IPS-20b (cell line): ENCODE measurements around the gene DNAH17.

Experiments used
- H3K27ac ChIP-seq: one replicate; pipeline ENCODE4 v1.5.1; 2013; ENCODE audit warnings: low read length
- H3K27me3 ChIP-seq: 2 replicates; pipeline ENCODE4 v1.6.1; 2013; ENCODE audit warnings: mild to moderate bottlenecking, low read length, inconsistent platforms; ENCODE audit not compliant: insufficient read depth
- H3K36me3 ChIP-seq: 2 replicates; pipeline ENCODE4 v1.6.1; 2013; ENCODE audit warnings: low read depth, mild to moderate bottlenecking, inconsistent platforms, low read length, moderate library complexity; ENCODE audit not compliant: insufficient read depth
- H3K4me1 ChIP-seq: 2 replicates; pipeline ENCODE4 v1.6.1; 2013; ENCODE audit warnings: mild to moderate bottlenecking, control low read depth, inconsistent platforms, low read length, moderate library complexity; ENCODE audit not compliant: insufficient read depth
- H3K4me3 ChIP-seq: 2 replicates; pipeline ENCODE4 v1.5.1; 2013; ENCODE audit warnings: mild to moderate bottlenecking, low read length, inconsistent platforms
- H3K9ac ChIP-seq: 2 replicates; pipeline ENCODE4 v1.6.1; 2013; ENCODE audit warnings: low read depth, mild to moderate bottlenecking, inconsistent platforms, low read length, moderate library complexity
- H3K9me3 ChIP-seq: 2 replicates; pipeline ENCODE4 v1.6.1; 2013; ENCODE audit warnings: mild to moderate bottlenecking, low read depth, low read length, inconsistent platforms; ENCODE audit not compliant: insufficient read depth

The DNAH17 gene

DNA sequence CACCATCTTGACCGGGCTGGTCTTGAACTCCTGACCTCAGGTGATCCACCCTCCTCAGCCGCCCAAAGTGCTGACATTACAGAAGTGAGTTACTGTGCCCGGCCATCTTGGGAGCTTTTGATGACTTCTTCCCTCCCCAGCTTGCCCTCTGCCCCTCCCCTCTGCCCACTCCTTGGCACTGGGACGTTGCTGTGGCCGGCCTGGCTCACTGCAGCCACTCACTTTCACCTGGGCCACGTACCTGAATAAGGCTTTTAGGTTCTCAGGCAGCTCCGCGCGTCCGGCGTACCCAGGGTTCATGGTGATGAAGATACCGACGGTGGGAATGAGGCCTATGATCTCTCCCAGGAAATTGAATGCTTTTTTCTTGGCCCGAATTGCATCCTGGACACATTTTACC, 81.6 kb downstream of the DNAH17 start:
- Histone ChIP-seq H3K4me1 (peaks cover 5% of the 10 kb centered on the region; the same call in 1 of the 2 replicates), H3K27me3 (no peaks in the 10 kb centered on the region), H3K36me3 (no peaks in the 10 kb centered on the region), H3K9ac (no peak overlapping the region), H3K27ac (no peak overlapping the region), H3K4me3 (no peak overlapping the region), H3K9me3 (no peaks in the 10 kb centered on the region)

GRCh38 chr17:78494696-78495330, 82.4 kb downstream of the DNAH17 start:
- H3K27ac ChIP-seq, result no peak overlapping the region
- no peaks in the 10 kb centered on the region for H3K27me3 ChIP-seq
- no peaks in the 10 kb centered on the region for H3K9me3 ChIP-seq
- H3K4me1 ChIP-seq, result peaks cover 5% of the 10 kb centered on the region; the same call in 1 of the 2 replicates
- no peaks in the 10 kb centered on the region for H3K36me3 ChIP-seq
- H3K9ac ChIP-seq, result no peak overlapping the region
- H3K4me3 ChIP-seq, result no peak overlapping the region

DNA sequence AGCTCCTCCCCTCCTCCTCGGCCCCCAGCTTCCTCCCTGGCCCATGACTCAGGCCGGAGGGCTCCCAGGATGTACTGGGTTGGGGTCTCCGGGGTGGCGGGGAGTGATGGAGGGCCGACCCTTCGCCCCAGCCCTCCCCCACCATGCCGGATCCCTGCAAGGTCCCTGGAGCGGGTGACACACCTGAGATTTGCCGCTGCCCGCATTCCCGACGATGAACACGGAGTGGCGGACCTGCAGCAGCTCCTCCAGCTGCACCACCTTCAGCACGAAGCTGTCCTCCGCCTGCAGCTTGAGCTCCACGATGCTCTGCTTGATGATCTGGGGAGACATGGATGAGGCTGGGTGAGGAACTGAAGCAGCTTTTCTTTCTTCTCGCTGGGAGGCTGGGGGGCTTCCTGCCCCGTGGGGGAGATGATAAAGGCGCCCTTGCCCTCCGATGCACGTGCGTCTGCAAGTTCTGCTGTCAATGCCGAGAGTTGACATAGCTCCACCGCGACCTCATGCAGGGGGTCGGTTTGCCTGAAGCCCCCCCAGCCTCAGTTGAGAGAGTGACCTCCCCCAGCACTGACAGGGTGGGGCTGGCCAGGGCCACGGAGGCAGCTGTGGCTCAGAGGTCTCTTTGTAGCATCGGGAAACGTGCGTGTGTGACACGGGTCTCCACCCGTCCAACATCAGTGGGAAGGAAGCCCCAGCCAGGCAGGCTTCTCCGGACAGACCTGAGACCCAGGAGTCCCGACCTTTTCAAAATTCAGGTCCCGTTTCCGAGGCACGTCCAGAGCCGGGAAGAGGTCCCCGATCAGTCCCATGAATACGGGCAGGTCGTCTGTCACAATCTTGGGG, 83.1 kb downstream of the DNAH17 start:
- Histone ChIP-seq H3K27ac (no peak overlapping the region), H3K9ac (no peak overlapping the region)

DNA sequence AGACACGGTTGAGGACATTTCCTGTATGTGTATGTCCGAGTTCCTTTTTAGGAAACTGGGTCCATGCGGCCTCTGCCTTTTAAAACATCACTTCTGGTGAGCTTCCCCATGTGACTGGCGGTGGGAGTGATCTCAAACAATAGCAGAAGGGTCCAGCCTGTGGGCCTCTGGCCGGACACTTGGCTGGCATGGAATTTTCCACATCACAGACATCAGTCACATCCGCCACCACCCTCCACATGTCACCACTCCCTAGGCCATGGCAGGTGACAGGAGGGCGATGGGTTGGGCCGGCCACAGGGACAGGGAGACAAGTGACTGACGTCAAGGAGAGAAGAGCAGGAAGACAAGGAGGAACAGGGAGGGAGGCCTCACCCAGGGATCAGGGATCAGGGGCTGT, 83.7 kb downstream of the DNAH17 start:
- Histone ChIP-seq H3K27ac (no peak overlapping the region), H3K27me3 (no peaks in the 10 kb centered on the region), H3K9me3 (no peaks in the 10 kb centered on the region), H3K4me3 (no peak overlapping the region), H3K4me1 (peaks cover 3% of the 10 kb centered on the region; the same call in 1 of the 2 replicates), H3K9ac (no peak overlapping the region), H3K36me3 (no peaks in the 10 kb centered on the region)

More for the DNA sequence above, 83.1 kb downstream of the DNAH17 start:
- Histone ChIP-seq H3K4me1 (peaks cover 5% of the 10 kb centered on the region; the same call in 1 of the 2 replicates), H3K9me3 (no peaks in the 10 kb centered on the region), H3K4me3 (no peak overlapping the region), H3K27me3 (no peaks in the 10 kb centered on the region), H3K36me3 (no peaks in the 10 kb centered on the region)

GRCh38 chr17:78492116-78492799, 84.9 kb downstream of the DNAH17 start:
- Histone ChIP-seq H3K4me3 (no peak overlapping the region), H3K36me3 (no peaks in the 10 kb centered on the region), H3K27me3 (no peaks in the 10 kb centered on the region), H3K9me3 (no peaks in the 10 kb centered on the region), H3K4me1 (no peaks in the 10 kb centered on the region), H3K9ac (no peak overlapping the region), H3K27ac (no peak overlapping the region)

DNA sequence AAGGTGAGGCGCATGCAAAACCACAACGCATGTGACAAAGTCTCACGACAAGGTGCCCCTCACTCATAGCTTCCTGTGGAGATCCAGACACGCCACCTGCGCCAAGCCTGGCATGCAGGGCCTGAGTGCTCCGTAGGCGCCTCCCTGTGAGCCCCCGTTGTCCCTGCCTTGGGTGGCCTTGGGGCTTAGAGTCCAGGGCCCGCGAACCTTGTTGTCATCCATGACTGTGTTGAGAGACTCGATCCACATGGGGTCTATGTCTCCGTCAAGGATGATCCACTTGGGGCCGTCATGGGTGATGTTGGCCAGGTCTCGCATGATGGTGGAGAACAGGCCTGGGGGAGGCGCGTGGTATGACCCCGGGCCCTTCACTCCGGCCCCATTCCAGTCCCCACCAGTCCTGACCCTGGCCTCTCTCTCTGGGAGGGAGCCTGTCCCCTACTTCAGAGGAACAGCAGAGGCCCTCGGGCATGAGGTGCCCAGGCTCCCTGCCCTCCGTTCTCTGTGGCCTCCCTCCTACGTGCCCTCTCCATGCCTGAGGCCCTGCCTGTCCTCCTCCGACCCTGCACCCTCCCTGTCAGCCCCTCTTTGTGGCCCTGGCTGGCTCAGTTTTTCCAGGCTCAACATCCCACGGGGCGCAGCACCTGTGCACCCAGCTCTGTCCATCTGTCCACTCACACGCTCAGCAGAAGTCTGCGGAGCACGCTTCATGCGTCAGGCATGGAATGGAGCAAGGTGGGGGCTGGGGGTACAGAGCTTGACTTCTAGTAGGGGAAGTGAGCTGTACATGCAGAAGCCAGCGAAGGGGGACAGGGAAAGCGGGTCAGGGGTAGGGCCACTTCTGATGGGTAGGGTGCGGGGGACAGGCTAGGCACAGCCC, 85.7 kb downstream of the DNAH17 start:
- no peaks in the 10 kb centered on the region for H3K36me3 ChIP-seq
- H3K9ac ChIP-seq, result no peak overlapping the region
- H3K27ac ChIP-seq, result no peak overlapping the region
- no peaks in the 10 kb centered on the region for H3K4me1 ChIP-seq
- no peaks in the 10 kb centered on the region for H3K9me3 ChIP-seq
- H3K4me3 ChIP-seq, result no peak overlapping the region
- H3K27me3 ChIP-seq, result no peaks in the 10 kb centered on the region

- H3K27me3 ChIP-seq, result no peaks in the 10 kb centered on the region
- no peak overlapping the region for H3K4me3 ChIP-seq
Observed at GRCh38 chr17:78490673-78491072, 86.5 kb downstream of the DNAH17 start.

DNA sequence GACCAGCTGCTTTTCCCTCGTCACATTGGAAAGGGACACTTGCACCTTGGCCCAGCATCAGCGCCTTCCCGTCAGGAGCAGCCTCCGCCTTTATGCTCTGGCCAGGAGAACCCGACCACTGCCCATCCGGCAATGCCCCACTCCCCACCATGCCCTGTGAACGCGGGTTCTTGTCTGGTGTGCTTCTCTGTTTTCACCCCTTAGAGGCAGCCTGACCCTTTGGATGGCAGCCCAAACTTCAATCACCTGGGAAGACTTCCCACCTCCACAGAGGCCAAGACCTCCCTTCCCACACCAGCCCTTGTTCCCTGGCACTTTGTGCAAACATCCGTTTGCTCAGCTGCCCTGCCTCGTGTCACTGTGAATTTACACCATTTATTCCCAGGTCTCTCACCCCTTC, 87.0 kb downstream of the DNAH17 start:
- Histone ChIP-seq H3K27me3 (no peaks in the 10 kb centered on the region), H3K36me3 (no peaks in the 10 kb centered on the region), H3K9ac (no peak overlapping the region), H3K27ac (no peak overlapping the region), H3K4me3 (no peak overlapping the region), H3K9me3 (no peaks in the 10 kb centered on the region), H3K4me1 (no peaks in the 10 kb centered on the region)

More at GRCh38 chr17:78490673-78491072, 86.5 kb downstream of the DNAH17 start:
- H3K9ac ChIP-seq, result no peak overlapping the region
- no peak overlapping the region for H3K27ac ChIP-seq
- no peaks in the 10 kb centered on the region for H3K4me1 ChIP-seq
- no peaks in the 10 kb centered on the region for H3K9me3 ChIP-seq
- no peaks in the 10 kb centered on the region for H3K36me3 ChIP-seq

GRCh38 chr17:78488867-78489634, 88.1 kb downstream of the DNAH17 start:
- Histone ChIP-seq H3K9me3 (no peaks in the 10 kb centered on the region), H3K27me3 (no peaks in the 10 kb centered on the region)

GRCh38 chr17:78488156-78488555, 89.0 kb downstream of the DNAH17 start:
- no peaks in the 10 kb centered on the region for H3K27me3 ChIP-seq
- H3K36me3 ChIP-seq, result no peaks in the 10 kb centered on the region
- H3K4me1 ChIP-seq, result peaks cover 3% of the 10 kb centered on the region; the same call in 1 of the 2 replicates
- no peak overlapping the region for H3K9ac ChIP-seq
- H3K27ac ChIP-seq, result no peak overlapping the region
- no peaks in the 10 kb centered on the region for H3K9me3 ChIP-seq
- no peak overlapping the region for H3K4me3 ChIP-seq

More at GRCh38 chr17:78488867-78489634, 88.1 kb downstream of the DNAH17 start:
- no peak overlapping the region for H3K27ac ChIP-seq
- H3K36me3 ChIP-seq, result no peaks in the 10 kb centered on the region
- no peak overlapping the region; the same call in 1 of the 2 replicates for H3K9ac ChIP-seq
- no peak overlapping the region for H3K4me3 ChIP-seq
- peaks cover 3% of the 10 kb centered on the region; the same call in 1 of the 2 replicates for H3K4me1 ChIP-seq
